Stimulated activated CD4-positive, alpha-beta T cell treated with anti-CD3 and anti-CD28 coated beads, Interleukin-4, amount 100 ng/mL, for 48 hours (primary cell): Measurements from ENCODE around the gene CNPPD1.
A peak's percentile ranks its signal among the peaks of the same experiment; 100 is the strongest.

Source experiments
- DNase-seq, 2 donors: peaks; one replicate each; pipeline ENCODE4 v3.0.0-alpha.2; 2020; ENCODE audit warnings: low read depth in 2 of 2

The CNPPD1 gene

GRCh38 chr2:219176818-219177551, at the start of gene CNPPD1:
Gene CNPPD1 (minus strand): TSS chr2:219176925. CDS start chr2:219176828, 97 bp downstream.
- peak; percentile 84 to 85 for DNase-seq

GRCh38 chr2:219225350-219225749, 48.6 kb upstream of the CNPPD1 start:
- DNase-seq, result no peak

- DNase-seq, result no peak
Measured at GRCh38 chr2:219223831-219224610, 47.3 kb upstream of the CNPPD1 start.

GRCh38 chr2:219221957-219222518, 45.3 kb upstream of the CNPPD1 start:
- no peak for DNase-seq

GRCh38 chr2:219220652-219221402, 44.1 kb upstream of the CNPPD1 start:
- no peak for DNase-seq

GRCh38 chr2:219219784-219220532, 43.2 kb upstream of the CNPPD1 start:
- no peak for DNase-seq

GRCh38 chr2:219218732-219219701, 42.3 kb upstream of the CNPPD1 start, which contains the start of gene ABCB6:
Gene ABCB6 (minus strand): TSS chr2:219218958. CDS start chr2:219218673, 285 bp downstream.
- DNase-seq, result peak; percentile 87

GRCh38 chr2:219218217-219218731, 41.5 kb upstream of the CNPPD1 start:
- no peak for DNase-seq

- no peak for DNase-seq
Measured at GRCh38 chr2:219216535-219216915, 39.8 kb upstream of the CNPPD1 start.

- no peak for DNase-seq
Measured at GRCh38 chr2:219215871-219216534, 39.3 kb upstream of the CNPPD1 start.

GRCh38 chr2:219214786-219215185, 38.1 kb upstream of the CNPPD1 start:
- DNase-seq, result no peak

GRCh38 chr2:219214141-219214540, 37.4 kb upstream of the CNPPD1 start:
- no peak for DNase-seq

GRCh38 chr2:219213486-219214071, 36.9 kb upstream of the CNPPD1 start:
- no peak for DNase-seq

GRCh38 chr2:219213026-219213415, 36.3 kb upstream of the CNPPD1 start:
- DNase-seq, result no peak

GRCh38 chr2:219210886-219211362, 34.2 kb upstream of the CNPPD1 start:
- DNase-seq, result no peak

- no peak for DNase-seq
Measured at GRCh38 chr2:219210196-219210885, 33.6 kb upstream of the CNPPD1 start.

GRCh38 chr2:219209236-219210195, 32.8 kb upstream of the CNPPD1 start:
- DNase-seq, result no peak
